ENCODE measurements around the gene ABTB1. TPM values are rescaled to one million over a fixed set of nuclear protein-coding genes. Genes with fewer than 3 reads are reported as not detected.
"Not testable (repeated sequence)": the region's sequence is repeated elsewhere in the genome, so short reads cannot be mapped to it uniquely, and the experiment has no call there.

The ABTB1 gene
- total RNA-seq, 1 experiment from 2014 or later: 1.9 TPM

- no peak for DNase-seq (ENCODE audit: low spot score)
Measured at GRCh38 chr3:127702151-127702578, 29.4 kb downstream of the ABTB1 start.

GRCh38 chr3:127704840-127705239 is 32.1 kb downstream of the ABTB1 start:
- DNase-seq (ENCODE audit: low spot score): not testable (repeated sequence)

GRCh38 chr3:127706312-127706711 is 33.6 kb downstream of the ABTB1 start:
- DNase-seq (ENCODE audit: low spot score): no peak

GRCh38 chr3:127706785-127707351 is 34.1 kb downstream of the ABTB1 start:
- no peak for DNase-seq (ENCODE audit: low spot score)

- DNase-seq (ENCODE audit: low spot score): no peak
Measured at GRCh38 chr3:127707851-127708411, 35.2 kb downstream of the ABTB1 start.

- DNase-seq (ENCODE audit: low spot score): no peak
Measured at GRCh38 chr3:127708837-127709236, 36.1 kb downstream of the ABTB1 start.

GRCh38 chr3:127709320-127710060 is 36.7 kb downstream of the ABTB1 start:
- no peak for DNase-seq (ENCODE audit: low spot score)

- DNase-seq (ENCODE audit: low spot score): peak; percentile 68
Measured at GRCh38 chr3:127710155-127710941, 37.6 kb downstream of the ABTB1 start.

GRCh38 chr3:127711021-127711695 is 38.4 kb downstream of the ABTB1 start:
- DNase-seq (ENCODE audit: low spot score): no peak

GRCh38 chr3:127711896-127712295 is 39.1 kb downstream of the ABTB1 start:
- DNase-seq (ENCODE audit: low spot score): no peak

- DNase-seq (ENCODE audit: low spot score): no peak
Measured at GRCh38 chr3:127712461-127712860, 39.7 kb downstream of the ABTB1 start.

GRCh38 chr3:127712881-127713771 is 40.4 kb downstream of the ABTB1 start:
- no peak for DNase-seq (ENCODE audit: low spot score)

GRCh38 chr3:127714125-127714571 is 41.4 kb downstream of the ABTB1 start:
- no peak for DNase-seq (ENCODE audit: low spot score)

- DNase-seq (ENCODE audit: low spot score): no peak
Measured at GRCh38 chr3:127714866-127715265, 42.1 kb downstream of the ABTB1 start.

- no peak for DNase-seq (ENCODE audit: low spot score)
Measured at GRCh38 chr3:127715532-127715931, 42.8 kb downstream of the ABTB1 start.

- no peak for DNase-seq (ENCODE audit: low spot score)
Measured at GRCh38 chr3:127716384-127716783, 43.6 kb downstream of the ABTB1 start.

- no peak for DNase-seq (ENCODE audit: low spot score)
Measured at GRCh38 chr3:127717357-127718244, 44.8 kb downstream of the ABTB1 start.

- no peak for DNase-seq (ENCODE audit: low spot score)
Measured at GRCh38 chr3:127718245-127718915, 45.6 kb downstream of the ABTB1 start.

GRCh38 chr3:127718916-127719290 is 46.2 kb downstream of the ABTB1 start:
- DNase-seq (ENCODE audit: low spot score): no peak

All from A172 (cell line).